ACC112 (cell line): Measurements from ENCODE around the gene CCT6B.

Experiments used
- H2AFZ ChIP-seq: fragments of 200-600 bp; sonication (generic); one replicate; pipeline ENCODE4 v1.6.0; 2017; ENCODE audit warnings: antibody characterized with exemption, low read length; ENCODE audit not compliant: unreplicated experiment
- H3K27ac ChIP-seq: fragments of 200-600 bp; sonication (generic); 2 replicates; pipeline ENCODE4 v1.5.1; 2014; ENCODE audit warnings: low read depth, mild to moderate bottlenecking, antibody characterized with exemption, low read length, moderate library complexity
- H3K27me3 ChIP-seq: fragments of 200-600 bp; sonication (generic); 2 replicates; pipeline ENCODE4 v1.6.1; 2014; ENCODE audit warnings: mild to moderate bottlenecking, antibody characterized with exemption, low read length, moderate library complexity, mixed read lengths; ENCODE audit not compliant: insufficient read depth
- H3K36me3 ChIP-seq: fragments of 200-600 bp; sonication (generic); 2 replicates; pipeline ENCODE4 v1.6.1; 2016; ENCODE audit warnings: mild to moderate bottlenecking, antibody characterized with exemption, low read length, moderate library complexity, mixed read lengths; ENCODE audit not compliant: insufficient read depth
- H3K4me1 ChIP-seq: fragments of 200-600 bp; sonication (generic); one replicate; pipeline ENCODE4 v1.6.1; 2016; ENCODE audit warnings: low read length, mixed read lengths; ENCODE audit not compliant: insufficient read depth, unreplicated experiment, control insufficient read depth
- H3K4me3 ChIP-seq: fragments of 200-600 bp; sonication (generic); 2 replicates; pipeline ENCODE4 v1.5.1; 2014; ENCODE audit warnings: mild to moderate bottlenecking, low read depth, low read length
- H3K79me2 ChIP-seq: fragments of 200-600 bp; sonication (generic); one replicate; pipeline ENCODE4 v1.6.0; 2016; ENCODE audit warnings: low read length; ENCODE audit not compliant: control insufficient read depth, unreplicated experiment, insufficient read depth

Gene CCT6B

DNA sequence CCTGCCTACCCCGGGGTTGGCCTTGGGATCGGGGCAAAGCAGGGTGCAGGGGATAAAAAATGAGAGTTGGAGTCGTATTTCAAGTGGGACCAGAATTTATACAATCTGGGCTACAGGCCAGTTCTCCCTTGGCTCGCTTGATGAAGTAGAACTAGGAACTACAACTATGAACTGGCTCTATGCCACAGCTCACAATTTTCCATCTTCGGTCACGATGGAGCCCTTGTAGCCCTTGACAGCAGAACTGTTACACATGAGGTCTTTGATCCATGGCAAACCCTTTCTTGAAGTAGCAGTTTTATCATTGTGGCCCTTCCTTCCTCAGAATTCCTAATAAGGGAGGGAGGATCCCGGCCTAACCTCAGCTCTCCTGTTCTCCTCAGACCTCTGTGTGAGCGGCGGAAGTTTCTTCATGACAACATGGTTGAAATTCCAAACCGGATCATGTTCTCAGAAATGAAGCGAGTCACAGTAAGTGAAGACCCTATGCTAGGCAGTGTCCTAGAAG, 36.1 kb upstream of the CCT6B start:
- Histone ChIP-seq H3K4me1 (peaks cover 9% of the 10 kb centered on the region), H3K4me3 (no peak overlapping the region), H3K36me3 (no peaks in the 10 kb centered on the region), H3K27ac (no peak overlapping the region), H2AFZ (no peak overlapping the region), H3K79me2 (no peaks in the 10 kb centered on the region), H3K27me3 (no peaks in the 10 kb centered on the region)

- Histone ChIP-seq H3K79me2 (no peaks in the 10 kb centered on the region), H3K36me3 (no peaks in the 10 kb centered on the region), H3K27me3 (no peaks in the 10 kb centered on the region), H2AFZ (no peak overlapping the region), H3K4me3 (no peak overlapping the region), H3K4me1 (peaks cover 7% of the 10 kb centered on the region), H3K27ac (no peak overlapping the region)
Measured at GRCh38 chr17:34996422-34997285, 35.4 kb upstream of the CCT6B start.

- H3K27ac ChIP-seq, result no peak overlapping the region
- H3K4me3 ChIP-seq, result no peak overlapping the region
- no peak overlapping the region for H2AFZ ChIP-seq
- 0 out of 2 replicates have a peak, but pooled peaks cover 4% of the 10 kb centered on the region for H3K36me3 ChIP-seq
- H3K79me2 ChIP-seq, result no peaks in the 10 kb centered on the region
- no peaks in the 10 kb centered on the region for H3K4me1 ChIP-seq
- no peaks in the 10 kb centered on the region for H3K27me3 ChIP-seq
Measured at GRCh38 chr17:34993031-34993430, 31.8 kb upstream of the CCT6B start.

DNA sequence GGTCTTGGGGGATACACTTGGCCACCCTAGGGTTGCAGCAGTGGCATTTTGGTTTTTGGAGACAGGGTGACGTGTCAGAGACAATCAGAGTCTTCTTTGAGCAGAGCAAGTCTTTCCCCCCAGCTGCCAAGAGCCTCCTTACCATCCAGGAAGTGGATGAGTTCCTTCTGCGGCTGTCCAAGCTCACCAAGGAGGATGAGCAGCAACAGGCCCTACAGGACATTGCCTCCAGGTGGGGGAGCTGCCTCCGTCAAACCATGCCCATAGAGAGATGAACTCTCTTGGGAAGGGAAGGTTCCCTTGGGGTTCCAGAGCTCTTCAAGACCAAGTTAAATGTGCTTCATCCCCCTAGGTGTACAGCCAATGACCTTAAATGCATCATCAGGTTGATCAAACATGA, 30.3 kb upstream of the CCT6B start:
- 0 out of 2 replicates have a peak, but pooled peaks cover 4% of the 10 kb centered on the region for H3K36me3 ChIP-seq

GRCh38 chr17:34990921-34991365, 29.7 kb upstream of the CCT6B start:
- 0 out of 2 replicates have a peak, but pooled peaks cover 4% of the 10 kb centered on the region for H3K36me3 ChIP-seq
- no peaks in the 10 kb centered on the region for H3K79me2 ChIP-seq
- H3K27me3 ChIP-seq, result no peaks in the 10 kb centered on the region
- H3K27ac ChIP-seq, result no peak overlapping the region
- no peak overlapping the region for H2AFZ ChIP-seq
- H3K4me1 ChIP-seq, result no peaks in the 10 kb centered on the region
- H3K4me3 ChIP-seq, result no peak overlapping the region

More for the DNA sequence above, 30.3 kb upstream of the CCT6B start:
- H2AFZ ChIP-seq, result no peak overlapping the region
- H3K27ac ChIP-seq, result no peak overlapping the region
- no peaks in the 10 kb centered on the region for H3K4me1 ChIP-seq
- no peak overlapping the region for H3K4me3 ChIP-seq
- H3K27me3 ChIP-seq, result no peaks in the 10 kb centered on the region
- no peaks in the 10 kb centered on the region for H3K79me2 ChIP-seq

DNA sequence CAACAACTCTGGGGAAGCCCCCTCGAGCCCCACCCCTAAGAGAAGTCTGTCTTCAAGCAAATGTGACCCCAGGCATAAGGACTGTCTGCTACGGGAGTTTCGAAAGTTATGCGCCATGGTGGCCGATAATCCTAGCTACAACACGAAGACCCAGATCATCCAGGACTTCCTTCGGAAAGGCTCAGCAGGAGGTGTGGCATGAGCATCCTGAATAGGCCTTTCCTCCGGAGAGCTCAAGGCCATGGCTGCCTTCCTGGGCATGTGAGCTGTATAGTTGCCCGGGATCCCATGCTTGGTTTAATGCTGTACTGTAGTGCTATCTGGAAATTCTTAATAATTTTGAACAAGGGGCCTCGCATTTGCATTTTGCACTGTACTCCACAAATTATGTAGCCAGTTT, 28.2 kb upstream of the CCT6B start:
- H3K4me3 ChIP-seq, result no peak overlapping the region
- H3K36me3 ChIP-seq, result 0 out of 2 replicates have a peak, but pooled peaks cover 4% of the 10 kb centered on the region
- no peak overlapping the region for H3K27ac ChIP-seq
- no peaks in the 10 kb centered on the region for H3K4me1 ChIP-seq
- no peak overlapping the region for H2AFZ ChIP-seq
- no peaks in the 10 kb centered on the region for H3K27me3 ChIP-seq
- H3K79me2 ChIP-seq, result no peaks in the 10 kb centered on the region

- no peaks in the 10 kb centered on the region for H3K4me1 ChIP-seq
- no peaks in the 10 kb centered on the region for H3K27me3 ChIP-seq
- no peak overlapping the region for H2AFZ ChIP-seq
- H3K36me3 ChIP-seq, result 0 out of 2 replicates have a peak, but pooled peaks cover 4% of the 10 kb centered on the region
- H3K79me2 ChIP-seq, result no peaks in the 10 kb centered on the region
- no peak overlapping the region for H3K4me3 ChIP-seq
- H3K27ac ChIP-seq, result no peak overlapping the region
Measured at GRCh38 chr17:34988644-34989043, 27.4 kb upstream of the CCT6B start.

DNA sequence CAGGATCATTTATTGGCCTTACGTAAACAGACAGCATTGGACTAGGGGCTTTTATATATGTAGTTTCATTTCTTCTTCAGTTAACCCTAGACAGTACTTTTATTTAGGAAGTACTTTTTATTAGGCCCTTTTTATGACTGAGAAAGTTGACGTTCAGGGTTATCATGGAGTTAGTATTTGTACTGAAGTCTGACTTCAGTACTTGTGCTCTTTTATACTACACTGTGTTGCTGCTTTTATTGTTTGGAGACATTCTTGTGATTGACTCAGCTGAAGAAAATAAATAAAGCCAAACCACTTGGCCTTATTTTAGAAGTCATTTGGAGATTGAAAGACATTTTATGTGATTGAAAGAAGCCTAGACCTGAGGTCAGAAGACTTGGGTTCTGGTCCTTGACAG, 26.0 kb upstream of the CCT6B start:
- Histone ChIP-seq H3K4me1 (no peaks in the 10 kb centered on the region), H3K4me3 (no peak overlapping the region), H3K27me3 (no peaks in the 10 kb centered on the region), H3K27ac (no peak overlapping the region), H2AFZ (no peak overlapping the region), H3K79me2 (peaks cover 3% of the 10 kb centered on the region), H3K36me3 (0 out of 2 replicates have a peak, but pooled peaks cover 4% of the 10 kb centered on the region)

GRCh38 chr17:34981538-34982241, 20.4 kb upstream of the CCT6B start:
- Histone ChIP-seq H3K27me3 (no peaks in the 10 kb centered on the region), H3K79me2 (peaks cover 9% of the 10 kb centered on the region), H3K27ac (peak overlapping the region; percentile 85), H2AFZ (peak overlapping the region; percentile 3), H3K4me1 (peaks cover 13% of the 10 kb centered on the region), H3K4me3 (peak overlapping the region; percentile 79), H3K36me3 (no peaks in the 10 kb centered on the region)

- peaks cover 13% of the 10 kb centered on the region for H3K4me1 ChIP-seq
- H3K36me3 ChIP-seq, result no peaks in the 10 kb centered on the region
- H3K27me3 ChIP-seq, result no peaks in the 10 kb centered on the region
- peak overlapping the region; percentile 79 for H3K4me3 ChIP-seq
- H3K27ac ChIP-seq, result peak overlapping the region; percentile 85
- peak overlapping the region; percentile 60 for H2AFZ ChIP-seq
- H3K79me2 ChIP-seq, result peaks cover 9% of the 10 kb centered on the region
Measured at GRCh38 chr17:34980681-34981537, 19.6 kb upstream of the CCT6B start.
